Upper lobe of left lung (tissue), 6 donors: ENCODE data around the gene ANKS1B. TPM values are rescaled to one million over a fixed set of nuclear protein-coding genes. Genes with fewer than 3 reads are reported as not detected.
"Not testable (repeated sequence)": the region's sequence is repeated elsewhere in the genome, so short reads cannot be mapped to it uniquely, and the experiment has no call there.

Experiments used
- ATAC-seq, 2 donors: fragments of 200-7000 bp; cut with Tn5 transposase; one replicate each; pipeline ENCODE4 v1.9.1; 2022; ENCODE audit warnings: mild to moderate bottlenecking in 2 of 2, moderate library complexity in 2 of 2; ENCODE audit not compliant: low FRiP score in 2 of 2
- DNase-seq, 2 donors: peaks; one replicate each; pipeline ENCODE4 v3.0.0-alpha.2; 2019 to 2020
- H3K27ac ChIP-seq, 4 donors: fragments of 200-600 bp; sonication (generic); one replicate each; pipeline ENCODE4 v1.5.1; 2016 to 2019
- H3K27me3 ChIP-seq, 4 donors: fragments of 200-600 bp; sonication (generic); one replicate each; pipeline ENCODE4 v1.5.1; 2017 to 2019
- H3K36me3 ChIP-seq, 4 donors: fragments of 200-600 bp; sonication (generic); one replicate each; pipeline ENCODE4 v1.5.1; 2016 to 2019
- H3K4me1 ChIP-seq, 4 donors: fragments of 200-600 bp; sonication (generic); one replicate each; pipeline ENCODE4 v1.5.1; 2018 to 2019
- H3K4me3 ChIP-seq, 4 donors: fragments of 200-600 bp; sonication (generic); one replicate each; pipeline ENCODE4 v1.5.1; 2017 to 2019; ENCODE audit warnings: mild to moderate bottlenecking in 2 of 4, moderate library complexity in 1 of 4
- H3K9me3 ChIP-seq, 4 donors: fragments of 200-600 bp; sonication (generic); one replicate each; pipeline ENCODE4 v1.5.1; 2018 to 2019
- CTCF ChIP-seq, 6 experiments: fragments of 450-650 bp in 4 of 6; fragments of 200-600 bp in 2 of 6; sonication (generic) in 2 of 6; IDR thresholded peaks; one replicate each; pipeline ENCODE4 v1.5.1; 2016 to 2019; ENCODE audit warnings: antibody characterized with exemption in 6 of 6
- EP300 ChIP-seq, 4 donors: sonication (generic); formaldehyde crosslinking; IDR thresholded peaks; one replicate each; pipeline ENCODE4 v1.5.1; 2017; ENCODE audit warnings: antibody characterized with exemption in 4 of 4, control low read depth in 2 of 4
- POLR2A ChIP-seq, 4 donors: fragments of 450-650 bp; IDR thresholded peaks; one replicate each; pipeline ENCODE4 v1.5.1; 2016 to 2017; ENCODE audit warnings: antibody characterized with exemption in 4 of 4, mild to moderate bottlenecking in 2 of 4
- POLR2AphosphoS5 ChIP-seq, 2 donors: sonication (generic); formaldehyde crosslinking; IDR thresholded peaks; one replicate each; pipeline ENCODE4 v1.5.1; 2017; ENCODE audit warnings: antibody characterized with exemption in 2 of 2
- WGBS, 2 donors: methylation state at CpG; one replicate each; pipeline ENCODE4 v1.1.5; 2017 to 2018; 5-methylcytosine and 5-hydroxymethylcytosine counted together
- total RNA-seq, 6 donors: library from RNA; depleted of rRNA in 4 of 6; stranded (reverse); fragments of >200 nt in 4 of 6; gene quantifications; one replicate each; pipeline versions ENCODE4 v1.1.0 to v1.2.1, GENCODE V29; 2016 to 2021
- donor health status: DM: no; HTN: no; CAD: no; lungs with moderate emphysema.
- donor health status: DM: no; HTN: yes; CAD: no; lungs with severe emphysema.

Gene ANKS1B
- total RNA-seq, 6 donors from 2014 or later = 5.1 to 23.7 (median 7.2) TPM

GRCh38 chr12:99627459-99627858 lies 357.3 kb downstream of the ANKS1B start:
- TF ChIP-seq POLR2AphosphoS5 (IDR thresholded peaks at IDR 0.05) (no peak), CTCF (IDR thresholded peaks at IDR 0.05) (no peak), EP300 (IDR thresholded peaks at IDR 0.05) (no peak), POLR2A (IDR thresholded peaks at IDR 0.05) (no peak)
- no peaks in the 10 kb centered on the region for H3K9me3 ChIP-seq
- WGBS, 2 donors = 78 to 83% methylated on average over 2 of the region's 2 CpGs
- H3K27ac ChIP-seq = no peak overlapping the region
- no peaks in the 10 kb centered on the region for H3K4me1 ChIP-seq
- ATAC-seq (no peak), DNase-seq (no peak)
- H3K4me3 ChIP-seq = no peak overlapping the region
- H3K36me3 ChIP-seq = no peaks in the 10 kb centered on the region
- H3K27me3 ChIP-seq = no peaks in the 10 kb centered on the region

GRCh38 chr12:99624591-99624990 lies 360.1 kb downstream of the ANKS1B start:
- not testable (repeated sequence) for H3K9me3 ChIP-seq, H3K36me3 ChIP-seq
- WGBS, 2 donors = 90 to 94% methylated on average over 2 of the region's 2 CpGs

GRCh38 chr12:99620159-99620479 lies 364.6 kb downstream of the ANKS1B start:
- TF ChIP-seq POLR2A (IDR thresholded peaks at IDR 0.05) (no peak), EP300 (IDR thresholded peaks at IDR 0.05) (no peak), CTCF (IDR thresholded peaks at IDR 0.05) (no peak), POLR2AphosphoS5 (IDR thresholded peaks at IDR 0.05) (no peak)

More at GRCh38 chr12:99624591-99624990, 360.1 kb downstream of the ANKS1B start:
- H3K27ac ChIP-seq, H3K27me3 ChIP-seq, ATAC-seq, DNase-seq, H3K4me1 ChIP-seq, H3K4me3 ChIP-seq: not testable (repeated sequence)

GRCh38 chr12:99619389-99620158 lies 365.2 kb downstream of the ANKS1B start:
- peaks cover 0 to 11% (median 6%) of the 10 kb centered on the region in 4 donors for H3K9me3 ChIP-seq
- H3K27ac ChIP-seq = no peak overlapping the region
- H3K27me3 ChIP-seq = no peaks in the 10 kb centered on the region
- DNase-seq (no peak), ATAC-seq (peak; percentile 34 to 38)
- TF ChIP-seq CTCF (IDR thresholded peaks at IDR 0.05) (peak in 3 of 6 experiments; percentile 14 to 23 (median 22)), POLR2AphosphoS5 (IDR thresholded peaks at IDR 0.05) (no peak), EP300 (IDR thresholded peaks at IDR 0.05) (no peak)
- no peaks in the 10 kb centered on the region for H3K36me3 ChIP-seq
- 27 to 71% methylated on average over 3 to 7 of the region's 7 CpGs for WGBS, 2 donors
- no peak overlapping the region for H3K4me3 ChIP-seq
- H3K4me1 ChIP-seq = no peaks in the 10 kb centered on the region

More at GRCh38 chr12:99620159-99620479, 364.6 kb downstream of the ANKS1B start:
- Histone ChIP-seq H3K4me1 (no peaks in the 10 kb centered on the region), H3K27ac (no peak overlapping the region), H3K4me3 (no peak overlapping the region), H3K36me3 (no peaks in the 10 kb centered on the region), H3K9me3 (peaks cover 0 to 11% (median 6%) of the 10 kb centered on the region in 4 donors), H3K27me3 (no peaks in the 10 kb centered on the region)
- DNase-seq (no peak), ATAC-seq (no peak)

GRCh38 chr12:99618657-99619056 lies 366.1 kb downstream of the ANKS1B start:
- TF ChIP-seq POLR2A (IDR thresholded peaks at IDR 0.05) = no peak
- DNase-seq (no peak), ATAC-seq (peak in 1 of 2 donors; percentile 19)
- H3K27me3 ChIP-seq = no peaks in the 10 kb centered on the region
- H3K36me3 ChIP-seq = no peaks in the 10 kb centered on the region
- H3K4me1 ChIP-seq = no peaks in the 10 kb centered on the region
- no peak overlapping the region for H3K4me3 ChIP-seq
- H3K27ac ChIP-seq = no peak overlapping the region
- H3K9me3 ChIP-seq = peaks cover 0 to 11% (median 6%) of the 10 kb centered on the region in 4 donors
- WGBS, 2 donors = 79 to 89% methylated on average over 4 of the region's 4 CpGs

- H3K27ac ChIP-seq = no peak overlapping the region
- no peak overlapping the region for H3K4me3 ChIP-seq
- H3K36me3 ChIP-seq = no peaks in the 10 kb centered on the region
- H3K27me3 ChIP-seq = no peaks in the 10 kb centered on the region
- TF ChIP-seq CTCF (IDR thresholded peaks at IDR 0.05) = no peak
- no peak for TF ChIP-seq POLR2AphosphoS5 (IDR thresholded peaks at IDR 0.05)
- no peak for TF ChIP-seq EP300 (IDR thresholded peaks at IDR 0.05)
- no peak for TF ChIP-seq POLR2A (IDR thresholded peaks at IDR 0.05)
- no peaks in the 10 kb centered on the region for H3K9me3 ChIP-seq
- WGBS, 2 donors = 84 to 90% methylated on average over 3 of the region's 3 CpGs
- no peaks in the 10 kb centered on the region for H3K4me1 ChIP-seq
- ATAC-seq (no peak), DNase-seq (no peak)
These were observed 373.1 kb downstream of the ANKS1B start for GRCh38 chr12:99611599-99611998.
